HepG2 (cell line): ENCODE measurements around the gene TTLL4. TPM values are rescaled to one million over a fixed set of nuclear protein-coding genes. Genes with fewer than 3 reads are reported as not detected.
A peak's percentile ranks its signal among the peaks of the same experiment; 100 is the strongest.
"Not testable (repeated sequence)": the region's sequence is repeated elsewhere in the genome, so short reads cannot be mapped to it uniquely, and the experiment has no call there.

Experiments used
- ATAC-seq: fragments of 200-7000 bp; cut with Tn5 transposase; 3 replicates; pipeline ENCODE4 v1.9.1; 2020; ENCODE audit warnings: mild to moderate bottlenecking, moderate library complexity
- BruUV-seq: library from RNA; stranded (reverse); fragments of 400-500 nt; replicated peaks from 2 replicates; lab custom pipeline; 2021; lab: Mats Ljungman, UMichigan
- CTCF ChIA-PET: fragments of 300-600 bp; formaldehyde crosslinking; extraction: SDS; loops from one replicate; lab custom pipeline; 2021; ENCODE audit warnings: low total read pairs, inconsistent platforms, low intra/inter-chr PET ratio; lab: Yijun Ruan, JAX
- POLR2A ChIA-PET: fragments of 350-600 bp; sonication (Branson Sonifier 250); formaldehyde crosslinking; loops from one replicate; lab custom pipeline; 2020; ENCODE audit warnings: antibody characterized with exemption, inconsistent platforms; lab: Yijun Ruan, JAX
- DNase-seq: peaks from one replicate; pipeline ENCODE4 v3.0.0-alpha.2; 2015; ENCODE audit warnings: low spot score
- FAIRE-seq: peaks from 3 replicates; lab custom pipeline; 2011; peaks lifted over from hg19 to GRCh38; lab: Jason Lieb, UNC
- H2AFZ ChIP-seq: one replicate; pipeline ENCODE4 v1.6.1; 2011; ENCODE audit warnings: low read length, inconsistent platforms
- H3K27ac ChIP-seq: fragments of 300-600 bp; 3 replicates; pipeline ENCODE4 v1.8.0; 2011; ENCODE audit warnings: mixed run types, mild to moderate bottlenecking, mixed read lengths, low read length, inconsistent platforms; ENCODE audit not compliant: insufficient read depth; ENCODE audit errors: extremely low read length
- H3K27me3 ChIP-seq, 2 experiments: fragments of 200-600 bp in 1 of 2; 2 replicates in 1 of 2; 3 replicates in 1 of 2; pipeline versions ENCODE4 v1.6.0 to v1.8.0; 2011; ENCODE audit warnings: low read length in 2 of 2, mild to moderate bottlenecking in 2 of 2, moderate library complexity in 2 of 2, inconsistent platforms in 1 of 2; ENCODE audit not compliant: insufficient read depth in 2 of 2, control insufficient read depth in 1 of 2
- H3K36me3 ChIP-seq, 2 experiments: fragments of 200-600 bp in 1 of 2; replicated peaks in 1 of 2; 2 replicates in 1 of 2; 3 replicates in 1 of 2; pipeline versions ENCODE4 v1.5.1 to v1.8.0; 2011; ENCODE audit warnings: low read length in 2 of 2, inconsistent platforms in 1 of 2; ENCODE audit not compliant: insufficient read depth in 2 of 2, control insufficient read depth in 1 of 2
- H3K4me1 ChIP-seq: 2 replicates; pipeline ENCODE4 v1.5.1; 2012; ENCODE audit warnings: low read length, inconsistent platforms; ENCODE audit not compliant: insufficient read depth
- H3K4me2 ChIP-seq: 2 replicates; pipeline ENCODE4 v1.6.0; 2011; ENCODE audit warnings: low read depth, low read length, inconsistent platforms
- H3K4me3 ChIP-seq, 3 experiments: fragments of 200-600 bp in 1 of 3; sonication (generic), shearing (Covaris generic) in 1 of 3; replicated peaks in 1 of 3; 2 replicates each; pipeline ENCODE4 v1.5.1; 2011 to 2016; ENCODE audit warnings: low read length in 3 of 3, inconsistent platforms in 2 of 3, low read depth in 2 of 3, mild to moderate bottlenecking in 2 of 3, control low read depth in 1 of 3, mixed read lengths in 1 of 3; ENCODE audit not compliant: insufficient read depth in 1 of 3
- H3K79me2 ChIP-seq: one replicate; pipeline ENCODE4 v1.6.1; 2011; ENCODE audit warnings: low read length, inconsistent platforms; ENCODE audit not compliant: insufficient read depth
- H3K9ac ChIP-seq: 2 replicates; pipeline ENCODE4 v1.6.0; 2011; ENCODE audit warnings: mild to moderate bottlenecking, low read depth, low read length, inconsistent platforms; ENCODE audit not compliant: insufficient read depth
- H3K9me3 ChIP-seq: 2 replicates; pipeline ENCODE4 v1.5.1; 2012; ENCODE audit warnings: mild to moderate bottlenecking, low read length
- H4K20me1 ChIP-seq: 2 replicates; pipeline ENCODE4 v1.6.0; 2011; ENCODE audit warnings: inconsistent platforms, mild to moderate bottlenecking, low read length, moderate library complexity; ENCODE audit not compliant: insufficient read depth
- FOXA1 ChIP-seq, 2 experiments: fragments of 450-650 bp in 1 of 2; sonication (generic) in 1 of 2; formaldehyde crosslinking in 1 of 2; IDR thresholded peaks; 2 replicates each; pipeline versions ENCODE4 v1.4.0 to v1.6.1; 2016 to 2020; ENCODE audit warnings: missing genetic modification reagents in 1 of 2
- HOXA3 ChIP-seq: sonication (generic); formaldehyde crosslinking; IDR thresholded peaks from 2 replicates; pipeline ENCODE4 v1.5.0; 2020; ENCODE audit warnings: missing genetic modification reagents
- POGZ ChIP-seq: sonication (generic); formaldehyde crosslinking; IDR thresholded peaks from 2 replicates; pipeline ENCODE4 v1.4.0; 2020; ENCODE audit warnings: mild to moderate bottlenecking, missing genetic modification reagents
- RARA ChIP-seq: IDR thresholded peaks from 2 replicates; pipeline ENCODE4 v1.6.1; 2016; ENCODE audit warnings: missing genetic modification reagents, missing compliant biosample characterization
- RXRA ChIP-seq: sonication (generic); formaldehyde crosslinking; IDR thresholded peaks from 2 replicates; pipeline ENCODE4 v1.5.1; 2020; ENCODE audit warnings: missing genetic modification reagents
- ZBTB33 ChIP-seq: sonication (generic); formaldehyde crosslinking; IDR thresholded peaks from 2 replicates; pipeline ENCODE4 v1.4.0; 2020; ENCODE audit warnings: missing genetic modification reagents
- ZFX ChIP-seq: sonication (generic); formaldehyde crosslinking; IDR thresholded peaks from 2 replicates; pipeline ENCODE4 v1.4.0; 2020; ENCODE audit warnings: mild to moderate bottlenecking, low read depth, missing genetic modification reagents, moderate library complexity
- ZNF281 ChIP-seq: sonication (generic); formaldehyde crosslinking; IDR thresholded peaks from 2 replicates; pipeline ENCODE4 v1.4.0; 2020; ENCODE audit warnings: missing genetic modification reagents, borderline replicate concordance
- ZNF687 ChIP-seq: sonication (generic); formaldehyde crosslinking; IDR thresholded peaks from 2 replicates; pipeline ENCODE4 v1.5.1; 2020; ENCODE audit warnings: mild to moderate bottlenecking, missing genetic modification reagents, moderate library complexity
- WGBS: methylation state at CpG from one replicate; pipeline ENCODE4 v1.1.6; 2017; ENCODE audit warnings: low lambda C conversion rate; 5-methylcytosine and 5-hydroxymethylcytosine counted together
- in situ Hi-C: cut with HindIII; loops from 2 replicates; pipeline ENCODE4 v1.10.0; 2017; ENCODE audit warnings: low pct_unique_long_range_greater_than_20kb; ENCODE audit not compliant: extremely low pct_ligation_motif_present
- intact Hi-C: fragments of 100-400 bp; cut with micrococcal nuclease; formaldehyde crosslinking; loops from one replicate; pipeline ENCODE4 v1.10.0; 2022; ENCODE audit not compliant: unreplicated experiment
- polyA plus RNA-seq, 8 experiments: library from polyadenylated mRNA; depleted of rRNA in 3 of 8; stranded (reverse) in 7 of 8; unstranded in 1 of 8; fragments of >200 nt; fragmentation: Illumina TruSeq in 4 of 8; extraction: Trizol in 4 of 8; gene quantifications; 2 replicates each; pipeline versions ENCODE4 v1.2.1 to v1.2.3, GENCODE V29; 2011 to 2016; ENCODE audit warnings: low read depth in 4 of 8, missing spikeins in 1 of 8, mixed read lengths in 1 of 8; ENCODE audit not compliant: insufficient read depth in 1 of 8
- total RNA-seq, 5 experiments: library from RNA; depleted of rRNA; stranded (reverse); fragments of >200 nt; fragmentation: Illumina TruSeq; extraction: Trizol; gene quantifications; 2 replicates each; pipeline ENCODE4 v1.2.3, GENCODE V29; 2016; ENCODE audit warnings: low read depth in 1 of 5

TTLL4 gene
- total and polyA plus RNA-seq, 2 of the 13 experiments (the other 11 are each of a cell fraction or from before 2014, with no cell fraction given), result 77.5 to 84.6 TPM

- ATAC-seq, result peak; percentile 32; the same call in 1 of the 3 replicates
- H3K79me2 ChIP-seq; intact Hi-C loops; H3K4me2 ChIP-seq; H3K36me3 ChIP-seq; in situ Hi-C loops; BruUV-seq; H3K27ac ChIP-seq; H4K20me1 ChIP-seq; DNase-seq; FAIRE-seq; H3K4me3 ChIP-seq; H2AFZ ChIP-seq; H3K27me3 ChIP-seq; H3K9ac ChIP-seq; CTCF ChIA-PET; TF ChIP-seq FOXA1 (IDR thresholded peaks at IDR 0.05): not testable (repeated sequence)
- TF ChIP-seq HOXA3 (CRISPR knock-in tag) (0 out of 2 replicates have a peak, but pooled peaks have one; percentile 20), POGZ (CRISPR knock-in tag) (peak; percentile 30; the same call in 1 of the 2 replicates), ZBTB33 (CRISPR knock-in tag) (peak; percentile 90), ZNF687 (CRISPR knock-in tag) (peak; percentile 30), ZFX (peak; percentile 17; the same call in 1 of the 2 replicates), ZNF281 (CRISPR knock-in tag) (peak; percentile 20; the same call in 1 of the 2 replicates), RARA (CRISPR knock-in tag) (peak; percentile 10; the same call in 1 of the 2 replicates), FOXA1 (CRISPR knock-in tag; IDR thresholded peaks at IDR 0.05) (0 out of 2 replicates have a peak, but pooled peaks have one; percentile 24), RXRA (0 out of 2 replicates have a peak, but pooled peaks have one; percentile 53)
- Histone ChIP-seq H3K4me1 (peaks cover 28% of the 10 kb centered on the region), H3K9me3 (peaks cover 12% of the 10 kb centered on the region; the same call in 1 of the 2 replicates)
- WGBS, result 88% methylated on average over 4 of the region's 5 CpGs
- POLR2A ChIA-PET, result interaction anchor here (1.0 to 5.8 kb wide), 3 partner anchors 9 to 24 kb away, joined by 3 to 35 read pairs (median 3); partner anchors contain the start of gene CYP27A1
These were observed 62.1 kb downstream of the TTLL4 start for GRCh38 chr2:218772759-218773158.
